ENCODE measurements around the gene OR52H1.

OR52H1 gene

DNA sequence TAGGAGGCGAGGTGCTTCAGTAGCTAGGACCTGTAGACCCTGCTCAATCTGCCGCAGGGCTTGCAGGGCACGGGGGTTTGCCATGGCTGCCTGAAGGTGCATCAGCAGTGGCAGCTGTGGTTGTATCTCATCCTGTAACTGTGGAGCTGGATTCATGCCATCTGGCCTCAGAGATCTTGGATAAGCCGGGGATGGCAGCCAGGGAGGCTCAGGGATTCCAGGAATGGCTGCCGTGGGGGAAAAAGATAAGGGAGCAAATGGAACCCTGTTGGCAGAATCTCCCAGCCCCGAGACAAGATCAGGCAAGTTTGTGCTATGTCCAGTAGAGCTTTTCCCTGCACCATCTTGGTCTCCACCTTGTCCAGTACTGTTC is 40.4 kb downstream of the OR52H1 start:
- Histone ChIP-seq H3K27ac (ENCODE audit: low read depth, low read length) (no peak overlapping the region), H3K4me3 (ENCODE audit: low read depth, low read length) (no peak overlapping the region)

DNA sequence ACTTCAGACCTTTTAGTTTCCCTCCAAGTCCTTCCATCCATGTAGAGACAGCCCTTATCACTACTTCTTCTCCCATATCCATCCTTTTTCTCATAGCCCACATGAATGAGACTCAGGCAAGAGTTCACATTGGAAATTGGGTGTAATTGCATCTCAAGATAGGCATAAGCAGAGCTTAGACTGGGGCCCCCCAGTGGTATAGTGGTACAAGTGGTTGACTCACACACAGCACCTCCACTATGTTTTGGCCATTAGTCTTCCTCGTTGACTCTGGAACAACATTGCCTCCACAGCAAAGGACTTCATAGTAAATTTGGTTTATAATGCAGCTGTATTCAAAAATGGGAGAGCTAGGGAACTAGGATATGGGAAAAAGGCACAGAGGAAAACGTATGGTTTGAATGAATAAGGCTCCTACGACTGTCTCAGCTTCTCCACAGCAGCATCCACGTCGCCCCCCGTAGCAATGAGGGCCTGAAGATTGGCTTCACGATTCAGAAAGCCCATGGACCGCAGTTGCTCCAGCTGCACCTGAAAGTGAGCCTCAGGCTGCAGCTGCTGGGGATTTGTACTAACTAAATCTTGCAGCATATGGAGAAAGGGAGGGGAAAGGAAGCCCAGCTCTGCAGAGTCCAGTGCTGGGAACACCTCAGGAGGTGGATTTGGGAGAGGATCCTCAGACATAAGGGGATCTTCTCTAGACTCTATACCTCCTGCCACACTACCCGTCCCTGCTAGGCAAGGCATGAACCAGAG is 41.0 kb downstream of the OR52H1 start:
- Histone ChIP-seq H3K4me1 (ENCODE audit: control insufficient read depth, insufficient read depth, low read length) (no peaks in the 10 kb centered on the region), H3K27ac (ENCODE audit: low read depth, low read length) (no peak overlapping the region), H3K9ac (ENCODE audit: low read length) (no peak overlapping the region), H3K4me3 (ENCODE audit: low read depth, low read length) (no peak overlapping the region), H3K9me3 (ENCODE audit: control insufficient read depth, insufficient read depth, low read depth, low read length) (no peaks in the 10 kb centered on the region), H3K27me3 (ENCODE audit: control insufficient read depth, insufficient read depth, low read length) (no peaks in the 10 kb centered on the region), H3K36me3 (ENCODE audit: control insufficient read depth, insufficient read depth, low read length) (no peaks in the 10 kb centered on the region)

More for the DNA sequence above, 40.4 kb downstream of the OR52H1 start:
- Histone ChIP-seq H3K36me3 (ENCODE audit: control insufficient read depth, insufficient read depth, low read length) (no peaks in the 10 kb centered on the region), H3K4me1 (ENCODE audit: control insufficient read depth, insufficient read depth, low read length) (no peaks in the 10 kb centered on the region), H3K9ac (ENCODE audit: low read length) (no peak overlapping the region), H3K27me3 (ENCODE audit: control insufficient read depth, insufficient read depth, low read length) (no peaks in the 10 kb centered on the region), H3K9me3 (ENCODE audit: control insufficient read depth, insufficient read depth, low read depth, low read length) (no peaks in the 10 kb centered on the region)

DNA sequence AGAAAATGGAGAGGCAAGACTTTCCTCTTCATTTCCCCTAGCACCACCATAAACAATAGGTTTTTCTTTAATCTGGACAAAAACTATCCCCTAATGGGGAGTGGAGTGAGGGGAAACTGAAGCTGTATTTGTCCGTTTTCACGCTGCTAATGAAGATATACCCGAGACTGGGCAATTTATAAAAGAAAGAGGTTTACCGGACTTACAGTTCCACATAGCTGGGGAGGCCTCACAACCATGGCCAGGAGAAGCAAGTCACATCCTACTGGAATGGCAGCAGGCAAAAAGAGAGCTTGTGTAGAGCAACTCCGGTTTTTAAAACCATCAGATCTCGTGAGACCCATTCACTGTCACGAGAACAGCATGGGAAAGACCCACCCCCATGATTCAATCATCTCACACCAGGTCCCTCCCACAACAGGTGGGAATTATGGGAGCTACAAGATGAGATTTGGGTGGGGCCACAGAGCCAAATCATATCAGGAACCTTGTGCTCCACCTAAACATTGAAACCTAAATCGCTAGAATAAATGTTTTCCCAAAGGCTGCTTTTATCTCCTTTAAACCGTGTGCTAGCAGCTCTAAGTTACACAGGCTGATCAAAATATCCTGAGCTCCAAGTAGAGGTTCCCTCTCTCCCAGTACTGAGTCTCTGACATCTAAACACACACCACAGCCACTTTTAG is 42.8 kb downstream of the OR52H1 start:
- H3K27ac ChIP-seq (ENCODE audit: low read depth, low read length), result no peak overlapping the region
- no peak overlapping the region for H3K9ac ChIP-seq (ENCODE audit: low read length)
- H3K27me3 ChIP-seq (ENCODE audit: control insufficient read depth, insufficient read depth, low read length), result no peaks in the 10 kb centered on the region
- no peaks in the 10 kb centered on the region for H3K4me1 ChIP-seq (ENCODE audit: control insufficient read depth, insufficient read depth, low read length)
- no peaks in the 10 kb centered on the region for H3K9me3 ChIP-seq (ENCODE audit: control insufficient read depth, insufficient read depth, low read depth, low read length)
- no peak overlapping the region for H3K4me3 ChIP-seq (ENCODE audit: low read depth, low read length)
- no peaks in the 10 kb centered on the region for H3K36me3 ChIP-seq (ENCODE audit: control insufficient read depth, insufficient read depth, low read length)

DNA sequence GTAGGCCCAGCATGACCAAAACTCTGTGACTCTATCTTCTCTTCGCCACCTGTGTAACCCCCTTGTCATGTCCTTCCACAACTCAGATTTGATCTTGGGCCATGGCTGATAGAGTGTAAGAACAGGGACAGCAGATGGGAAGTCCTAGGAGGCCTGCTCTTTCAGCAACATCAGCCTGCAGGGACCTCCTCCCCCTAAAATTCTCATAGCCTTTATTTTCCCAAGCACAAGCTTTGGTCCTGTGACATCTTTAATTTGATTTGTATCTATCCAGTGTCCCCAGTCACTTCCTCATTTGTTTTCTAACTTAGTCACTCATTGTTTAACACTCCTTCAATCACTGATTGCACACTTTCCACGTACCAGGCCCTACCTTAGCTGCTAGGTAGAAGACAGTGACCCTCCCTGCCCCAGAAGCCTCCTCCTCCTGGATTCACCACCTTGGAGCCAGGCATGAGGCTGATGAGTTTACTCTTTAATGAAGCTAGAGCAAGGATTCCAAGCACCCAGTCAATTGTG is 43.9 kb downstream of the OR52H1 start:
- no peak overlapping the region for H3K4me3 ChIP-seq (ENCODE audit: low read depth, low read length)
- no peaks in the 10 kb centered on the region for H3K9me3 ChIP-seq (ENCODE audit: control insufficient read depth, insufficient read depth, low read depth, low read length)
- no peaks in the 10 kb centered on the region for H3K27me3 ChIP-seq (ENCODE audit: control insufficient read depth, insufficient read depth, low read length)
- H3K27ac ChIP-seq (ENCODE audit: low read depth, low read length), result no peak overlapping the region
- H3K4me1 ChIP-seq (ENCODE audit: control insufficient read depth, insufficient read depth, low read length), result no peaks in the 10 kb centered on the region
- H3K9ac ChIP-seq (ENCODE audit: low read length), result no peak overlapping the region
- H3K36me3 ChIP-seq (ENCODE audit: control insufficient read depth, insufficient read depth, low read length), result no peaks in the 10 kb centered on the region

DNA sequence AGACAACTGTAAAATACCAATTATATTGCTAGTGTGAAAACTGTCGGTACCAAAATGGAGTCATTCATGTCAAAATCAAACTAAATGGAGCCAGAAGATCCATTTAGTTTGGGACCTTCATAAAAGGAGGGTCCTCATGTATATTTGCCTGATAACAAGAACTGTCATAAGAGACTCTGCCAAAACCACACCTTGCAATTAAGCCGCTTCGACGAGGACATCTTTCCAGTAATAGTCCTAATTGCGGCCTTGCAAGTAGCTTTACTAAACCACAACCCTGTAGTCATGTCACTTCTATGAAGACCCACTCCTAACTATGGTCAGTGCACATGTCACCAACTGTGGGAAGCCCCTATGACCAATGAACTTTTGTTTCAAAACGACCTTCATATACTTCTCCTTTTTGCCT is 47.9 kb downstream of the OR52H1 start:
- Histone ChIP-seq H3K27me3 (ENCODE audit: control insufficient read depth, insufficient read depth, low read length) (no peaks in the 10 kb centered on the region), H3K9ac (ENCODE audit: low read length) (no peak overlapping the region), H3K4me3 (ENCODE audit: low read depth, low read length) (no peak overlapping the region), H3K27ac (ENCODE audit: low read depth, low read length) (no peak overlapping the region), H3K4me1 (ENCODE audit: control insufficient read depth, insufficient read depth, low read length) (no peaks in the 10 kb centered on the region), H3K9me3 (ENCODE audit: control insufficient read depth, insufficient read depth, low read depth, low read length) (no peaks in the 10 kb centered on the region), H3K36me3 (ENCODE audit: control insufficient read depth, insufficient read depth, low read length) (no peaks in the 10 kb centered on the region)

DNA sequence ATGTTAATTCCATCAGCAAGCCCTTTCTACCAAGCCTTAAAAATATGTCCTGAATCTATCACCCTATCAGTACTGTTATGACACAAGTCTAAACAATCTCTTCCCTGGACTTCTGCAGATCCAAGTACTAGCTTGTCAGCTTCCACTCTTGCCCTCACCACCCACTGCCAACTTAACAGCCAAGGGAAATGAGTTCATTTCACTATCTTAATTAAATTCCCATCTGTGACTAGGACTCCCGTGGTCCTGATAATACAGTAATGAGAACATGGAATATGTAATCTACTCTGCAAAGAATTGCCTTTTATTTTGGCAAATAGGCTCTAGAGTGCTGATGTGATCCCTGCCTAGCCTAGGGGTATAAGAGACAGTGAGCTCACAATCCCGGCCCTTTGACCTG is 48.7 kb downstream of the OR52H1 start:
- H3K27ac ChIP-seq (ENCODE audit: low read depth, low read length), result no peak overlapping the region
- no peaks in the 10 kb centered on the region for H3K4me1 ChIP-seq (ENCODE audit: control insufficient read depth, insufficient read depth, low read length)
- no peak overlapping the region for H3K9ac ChIP-seq (ENCODE audit: low read length)
- H3K36me3 ChIP-seq (ENCODE audit: control insufficient read depth, insufficient read depth, low read length), result no peaks in the 10 kb centered on the region
- no peak overlapping the region for H3K4me3 ChIP-seq (ENCODE audit: low read depth, low read length)
- no peaks in the 10 kb centered on the region for H3K9me3 ChIP-seq (ENCODE audit: control insufficient read depth, insufficient read depth, low read depth, low read length)
- no peaks in the 10 kb centered on the region for H3K27me3 ChIP-seq (ENCODE audit: control insufficient read depth, insufficient read depth, low read length)
